Fibroblast of mammary gland (primary cell): ENCODE measurements around the gene TDRD7.
"Not testable (repeated sequence)": the region's sequence is repeated elsewhere in the genome, so short reads cannot be mapped to it uniquely, and the experiment has no call there.

ENCODE experiments used
- DNase-seq: peaks from one replicate; pipeline ENCODE4 v3.0.0-alpha.2; 2010; ENCODE audit warnings: low read depth
- H3K4me3 ChIP-seq: 2 replicates; pipeline ENCODE4 v1.5.1; 2011; ENCODE audit warnings: low read depth, mild to moderate bottlenecking, low read length, moderate library complexity; ENCODE audit not compliant: control insufficient read depth
- TF ChIP-seq, protein P1 (sequence below): conservative IDR thresholded peaks from 2 replicates; pipeline ENCODE4 v1.5.1; 2011; ENCODE audit warnings: low read depth, low read length, inconsistent platforms; ENCODE audit not compliant: control insufficient read depth, insufficient read depth

Gene TDRD7

DNA sequence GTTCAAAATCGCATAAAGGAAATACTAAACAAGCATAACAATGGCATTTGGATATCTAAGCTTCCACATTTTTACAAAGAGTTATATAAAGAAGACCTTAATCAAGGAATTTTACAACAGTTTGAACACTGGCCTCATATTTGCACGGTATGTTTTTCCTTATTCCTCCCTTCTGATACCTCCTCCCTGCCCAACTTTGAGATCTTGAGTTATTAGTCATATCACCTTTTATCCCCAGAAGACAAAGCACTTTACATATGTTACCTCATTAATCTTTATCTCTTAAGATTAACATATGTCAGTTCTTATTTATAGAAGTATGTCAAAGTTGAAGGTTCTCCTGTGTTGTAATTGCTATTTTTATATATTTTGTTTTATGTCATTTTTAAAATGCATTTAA lies 29.8 kb downstream of the TDRD7 start:
- DNase-seq, result no peak
- H3K4me3 ChIP-seq, result no peak overlapping the region

DNA sequence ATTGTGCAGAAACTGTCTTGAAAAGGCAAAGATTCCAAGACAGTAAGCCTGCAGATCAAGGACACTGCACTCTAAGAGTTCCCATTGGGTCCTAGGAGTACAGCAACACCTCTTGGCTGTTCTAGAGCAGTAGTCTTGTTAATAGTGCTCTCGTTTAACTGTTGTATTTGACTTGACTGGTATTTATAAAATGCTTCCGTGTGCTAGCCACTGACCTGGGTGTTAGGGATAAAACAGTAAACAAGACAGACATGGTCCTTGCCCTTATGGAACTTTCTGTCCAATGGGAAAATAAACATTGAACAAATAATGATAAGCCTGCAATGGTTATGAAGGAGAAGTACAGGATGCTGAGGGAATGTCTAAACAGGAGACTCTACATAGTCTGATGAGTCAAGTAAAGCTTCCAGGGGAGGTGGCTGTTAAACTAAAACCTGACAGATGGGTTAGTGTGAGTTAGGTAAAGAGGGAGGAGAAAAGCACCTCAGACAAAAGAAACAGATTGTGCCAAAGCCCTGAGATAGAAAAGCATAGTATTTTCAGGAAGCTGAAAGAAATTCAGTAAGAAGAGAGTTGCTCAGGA lies 33.3 kb downstream of the TDRD7 start:
- H3K4me3 ChIP-seq, result no peak overlapping the region
- no peak for DNase-seq
- TF ChIP-seq, protein P1, sequence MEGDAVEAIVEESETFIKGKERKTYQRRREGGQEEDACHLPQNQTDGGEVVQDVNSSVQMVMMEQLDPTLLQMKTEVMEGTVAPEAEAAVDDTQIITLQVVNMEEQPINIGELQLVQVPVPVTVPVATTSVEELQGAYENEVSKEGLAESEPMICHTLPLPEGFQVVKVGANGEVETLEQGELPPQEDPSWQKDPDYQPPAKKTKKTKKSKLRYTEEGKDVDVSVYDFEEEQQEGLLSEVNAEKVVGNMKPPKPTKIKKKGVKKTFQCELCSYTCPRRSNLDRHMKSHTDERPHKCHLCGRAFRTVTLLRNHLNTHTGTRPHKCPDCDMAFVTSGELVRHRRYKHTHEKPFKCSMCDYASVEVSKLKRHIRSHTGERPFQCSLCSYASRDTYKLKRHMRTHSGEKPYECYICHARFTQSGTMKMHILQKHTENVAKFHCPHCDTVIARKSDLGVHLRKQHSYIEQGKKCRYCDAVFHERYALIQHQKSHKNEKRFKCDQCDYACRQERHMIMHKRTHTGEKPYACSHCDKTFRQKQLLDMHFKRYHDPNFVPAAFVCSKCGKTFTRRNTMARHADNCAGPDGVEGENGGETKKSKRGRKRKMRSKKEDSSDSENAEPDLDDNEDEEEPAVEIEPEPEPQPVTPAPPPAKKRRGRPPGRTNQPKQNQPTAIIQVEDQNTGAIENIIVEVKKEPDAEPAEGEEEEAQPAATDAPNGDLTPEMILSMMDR, result no peak

More for the DNA sequence above, 29.8 kb downstream of the TDRD7 start:
- TF ChIP-seq, protein P1, result no peak

DNA sequence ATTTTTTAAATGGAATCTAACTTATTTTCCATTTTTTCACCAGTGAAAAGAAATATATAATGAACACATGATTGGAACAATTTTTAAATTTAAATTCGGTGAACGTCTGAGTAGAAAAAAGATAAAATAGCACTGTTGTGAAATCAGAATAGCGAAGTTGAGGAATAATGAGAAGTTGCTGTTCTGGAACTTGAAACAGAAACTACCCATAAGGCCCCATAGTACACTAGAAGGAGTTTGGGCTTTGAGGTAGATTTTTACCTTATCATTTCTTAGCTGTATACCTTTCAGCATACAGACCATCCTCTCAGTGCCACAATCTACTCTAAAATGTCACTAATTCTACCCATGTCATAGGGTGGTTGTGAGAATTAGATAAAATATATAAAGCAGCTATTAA lies 35.1 kb downstream of the TDRD7 start:
- no peak for DNase-seq
- H3K4me3 ChIP-seq, result no peak overlapping the region
- TF ChIP-seq, protein P1, result no peak

DNA sequence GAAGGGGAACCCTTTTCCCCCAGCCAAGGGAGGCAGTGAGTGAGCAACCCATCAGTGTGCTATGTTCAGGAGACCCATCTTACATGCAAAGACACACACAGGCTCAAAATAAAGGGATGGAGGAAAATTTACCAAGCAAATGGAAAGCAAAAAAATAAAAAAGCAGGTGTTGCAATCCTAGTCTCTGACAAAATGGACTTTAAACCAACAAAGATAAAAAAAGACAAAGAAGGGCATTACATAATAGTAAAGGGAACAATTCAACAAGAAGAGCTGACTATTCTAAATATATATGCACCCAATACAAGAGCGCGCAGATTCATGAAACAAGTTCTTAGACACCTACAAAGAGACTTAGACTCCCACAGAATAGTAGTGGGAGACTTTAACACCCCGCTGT lies 41.7 kb downstream of the TDRD7 start:
- DNase-seq, H3K4me3 ChIP-seq: not testable (repeated sequence)

DNA sequence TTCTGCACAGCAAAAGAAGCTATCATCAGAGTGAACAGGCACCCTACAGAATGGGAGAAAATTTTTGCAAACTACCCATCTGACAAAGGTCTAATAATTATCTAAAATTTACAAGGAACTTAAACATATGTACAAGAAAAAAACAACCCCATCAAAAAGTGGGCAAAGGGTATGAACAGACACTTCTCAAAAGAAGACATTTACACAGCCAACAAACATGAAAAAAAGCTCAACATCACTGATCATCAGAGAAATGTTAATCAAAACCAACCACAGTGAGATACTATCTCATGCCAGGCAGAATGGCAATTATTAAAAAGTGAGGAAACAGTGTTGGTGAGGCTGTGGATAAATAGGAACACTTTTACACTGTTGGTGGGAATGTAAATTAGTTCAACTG lies 44.9 kb downstream of the TDRD7 start:
- not testable (repeated sequence) for DNase-seq, H3K4me3 ChIP-seq

DNA sequence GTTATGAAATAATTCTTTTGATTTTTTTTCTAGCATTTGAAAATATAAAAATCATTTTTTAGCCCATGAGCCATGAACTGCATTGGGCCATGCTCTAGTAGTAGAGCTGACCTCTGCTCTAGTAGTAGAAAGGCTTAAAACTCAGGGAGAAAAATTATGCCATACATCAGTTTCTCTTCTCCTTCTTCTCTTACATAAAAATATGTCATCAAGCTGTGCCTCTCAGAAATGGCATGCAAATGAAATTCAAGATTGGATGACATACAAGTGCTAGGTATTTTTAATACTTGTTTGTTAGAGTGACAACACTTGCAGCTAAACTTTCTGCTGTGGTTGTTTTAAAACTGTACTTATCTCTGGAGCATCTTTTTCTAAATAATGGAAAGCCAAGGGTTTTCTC lies 47.4 kb downstream of the TDRD7 start:
- no peak for DNase-seq
- no peak overlapping the region for H3K4me3 ChIP-seq
- TF ChIP-seq, protein P1, result no peak

DNA sequence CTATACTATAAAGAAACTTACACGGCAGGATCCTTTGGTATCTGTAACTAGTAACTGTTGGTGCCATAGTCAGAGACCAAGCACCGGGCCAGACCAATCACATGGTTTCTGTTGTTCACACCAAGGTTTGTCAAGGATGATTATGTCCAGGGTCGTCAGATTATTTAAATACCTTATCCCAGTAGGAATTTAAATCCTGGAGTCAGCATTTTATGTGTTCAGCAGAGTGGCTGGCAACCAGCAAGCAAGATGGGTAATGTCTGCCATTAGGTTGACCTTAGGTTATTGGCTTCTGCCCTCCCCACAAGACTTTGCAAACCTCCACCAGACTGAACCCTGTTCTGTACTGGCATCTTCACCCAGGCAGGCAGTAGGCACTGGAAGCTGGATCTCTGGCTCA lies 50.3 kb downstream of the TDRD7 start:
- no peak overlapping the region for H3K4me3 ChIP-seq
- TF ChIP-seq, protein P1, result no peak
- no peak for DNase-seq

DNA sequence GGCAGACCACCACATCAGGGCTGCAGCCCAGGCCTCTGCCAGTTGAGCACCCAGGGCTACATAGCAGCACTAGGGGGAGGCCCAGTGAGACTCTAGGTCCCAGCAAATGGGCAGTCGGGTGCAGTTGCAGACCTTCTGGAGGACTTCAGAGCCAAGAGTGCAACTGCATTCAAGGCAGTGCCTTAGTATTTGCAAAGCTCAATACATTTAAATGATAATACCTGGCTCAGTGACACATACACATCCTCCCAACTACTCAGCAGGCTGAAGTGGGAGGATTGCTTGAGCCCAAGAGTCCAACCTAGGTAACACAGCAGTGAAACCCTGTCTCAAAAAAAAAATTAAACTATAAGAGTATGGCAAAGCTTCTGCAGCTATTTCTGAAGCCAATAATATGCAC lies 51.0 kb downstream of the TDRD7 start:
- TF ChIP-seq, protein P1, result no peak
- no peak for DNase-seq
- H3K4me3 ChIP-seq, result no peak overlapping the region
